PC-3 (cell line): Measurements from ENCODE around the gene P2RX1. TPM values are rescaled to one million over a fixed set of nuclear protein-coding genes. Genes with fewer than 3 reads are reported as not detected.

ENCODE experiments used
- ATAC-seq: fragments of 200-7000 bp; cut with Tn5 transposase; 2 replicates; pipeline ENCODE4 v1.9.1; 2020; ENCODE audit warnings: mild to moderate bottlenecking, moderate library complexity
- BruUV-seq: library from RNA; stranded (reverse); fragments of 400-500 nt; replicated peaks from 2 replicates; lab custom pipeline; 2021; lab: Mats Ljungman, UMichigan
- CTCF ChIA-PET: fragments of 300-600 bp; sonication (Branson Sonifier 250); formaldehyde crosslinking; loops from one replicate; lab custom pipeline; 2022; ENCODE audit warnings: antibody characterized with exemption; lab: Charles Lee
- POLR2A ChIA-PET: fragments of 300-600 bp; sonication (Branson Sonifier 250); formaldehyde crosslinking; loops from one replicate; lab custom pipeline; 2022; ENCODE audit warnings: antibody characterized with exemption; ENCODE audit not compliant: unreplicated experiment; lab: Charles Lee
- DNase-seq: peaks from one replicate; pipeline ENCODE4 v3.0.0-alpha.2; 2015
- H2AFZ ChIP-seq: fragments of 300-600 bp; sonication (generic); 2 replicates; pipeline ENCODE4 v1.6.0; 2016; ENCODE audit warnings: antibody characterized with exemption, low read length
- H3F3A ChIP-seq: fragments of 300-600 bp; sonication (generic); one replicate; pipeline ENCODE4 v1.6.0; 2017; ENCODE audit warnings: antibody characterized with exemption, low read length, control low read depth, mild to moderate bottlenecking; ENCODE audit not compliant: unreplicated experiment
- H3K27ac ChIP-seq: fragments of 300-600 bp; sonication (generic); 2 replicates; pipeline ENCODE4 v1.5.1; 2016; ENCODE audit warnings: mild to moderate bottlenecking, low read length
- H3K27me3 ChIP-seq: fragments of 300-600 bp; sonication (generic); 2 replicates; pipeline ENCODE4 v1.6.1; 2016; ENCODE audit warnings: low read length, mixed read lengths
- H3K36me3 ChIP-seq: fragments of 300-600 bp; sonication (generic); 2 replicates; pipeline ENCODE4 v1.6.1; 2016; ENCODE audit warnings: low read depth, mixed run types, low read length, mixed read lengths
- H3K4me1 ChIP-seq: fragments of 300-600 bp; sonication (generic); 2 replicates; pipeline ENCODE4 v1.5.1; 2016; ENCODE audit warnings: low read length; ENCODE audit not compliant: insufficient read depth
- H3K4me2 ChIP-seq: fragments of 300-600 bp; sonication (generic); 2 replicates; pipeline ENCODE4 v1.6.0; 2016; ENCODE audit warnings: low read length
- H3K4me3 ChIP-seq: fragments of 300-600 bp; sonication (generic); 2 replicates; pipeline ENCODE4 v1.5.1; 2016; ENCODE audit warnings: mild to moderate bottlenecking, low read length, mixed read lengths
- H3K79me2 ChIP-seq: fragments of 300-600 bp; sonication (generic); 2 replicates; pipeline ENCODE4 v1.6.1; 2017; ENCODE audit warnings: low read length, mixed read lengths
- H3K9ac ChIP-seq: fragments of 300-600 bp; sonication (generic); 2 replicates; pipeline ENCODE4 v1.6.0; 2016; ENCODE audit warnings: mild to moderate bottlenecking, low read length
- H3K9me2 ChIP-seq: fragments of 300-600 bp; sonication (generic); replicated peaks from 2 replicates; pipeline ENCODE4 v1.6.1; 2016; ENCODE audit warnings: mixed run types, low read length, mixed read lengths
- H3K9me3 ChIP-seq: fragments of 300-600 bp; sonication (generic); 2 replicates; pipeline ENCODE4 v1.6.1; 2016; ENCODE audit warnings: low read length, mixed read lengths
- H4K20me1 ChIP-seq: fragments of 300-600 bp; sonication (generic); 2 replicates; pipeline ENCODE4 v1.6.1; 2016; ENCODE audit warnings: low read length, mixed read lengths
- CTCF ChIP-seq: fragments of 300-600 bp; sonication (generic); conservative IDR thresholded peaks from 2 replicates; pipeline ENCODE4 v1.5.1; 2017; ENCODE audit warnings: antibody characterized with exemption, low read depth, mild to moderate bottlenecking, low read length
- EZH2 ChIP-seq: fragments of 300-600 bp; sonication (generic); IDR thresholded peaks from one replicate; pipeline ENCODE4 v1.6.1; 2017; ENCODE audit warnings: antibody characterized with exemption, mild to moderate bottlenecking, low read length; ENCODE audit not compliant: unreplicated experiment
- EZH2phosphoT487 ChIP-seq: fragments of 300-600 bp; sonication (generic); IDR thresholded peaks from 2 replicates; pipeline ENCODE4 v1.6.1; 2018; ENCODE audit warnings: mild to moderate bottlenecking, antibody characterized with exemption, low read length, borderline replicate concordance
- intact Hi-C: fragments of 100-400 bp; cut with micrococcal nuclease; formaldehyde crosslinking; loops from 2 replicates; pipeline ENCODE4 v1.9.0; 2023
- total RNA-seq: library from RNA; depleted of rRNA; stranded (reverse); fragments of >200 nt; gene quantifications from 2 replicates; pipeline ENCODE4 v1.2.3, GENCODE V29; 2014

Gene P2RX1
- total RNA-seq, 1 experiment from 2014 or later: not detected

GRCh38 chr17:3894188-3894587, 22.1 kb downstream of the P2RX1 start:
- Histone ChIP-seq H3K36me3 (no peaks in the 10 kb centered on the region), H3K4me2 (no peak overlapping the region), H3F3A (no peaks in the 10 kb centered on the region), H3K79me2 (peaks cover 26% of the 10 kb centered on the region), H3K4me3 (no peak overlapping the region), H4K20me1 (no peaks in the 10 kb centered on the region), H3K27me3 (no peaks in the 10 kb centered on the region), H3K9me3 (no peaks in the 10 kb centered on the region), H3K9me2 (no peaks in the 10 kb centered on the region), H3K27ac (no peak overlapping the region), H3K4me1 (peaks cover 50% of the 10 kb centered on the region), H2AFZ (no peak overlapping the region), H3K9ac (no peak overlapping the region)
- intact Hi-C loops: no loop called here
- BruUV-seq: no TSS peak
- TF ChIP-seq EZH2 (no peak), CTCF (no peak), EZH2phosphoT487 (no peak)
- ChIA-PET POLR2A (no interaction called here), CTCF (no interaction called here)
- no peak for ATAC-seq
- DNase-seq: no peak

- CTCF ChIA-PET: interaction anchor here (1.4 kb wide), 1 partner anchor 48 kb away, joined by 4 read pairs; the partner anchor contains the start of gene NCBP3
- Histone ChIP-seq H3K9ac (no peak overlapping the region), H3K4me3 (peak overlapping the region; percentile 65; the same call in 1 of the 2 replicates), H3F3A (no peaks in the 10 kb centered on the region), H3K9me3 (no peaks in the 10 kb centered on the region), H3K4me2 (peak overlapping the region; percentile 86; the same call in 1 of the 2 replicates), H3K4me1 (peaks cover 54% of the 10 kb centered on the region), H3K9me2 (no peaks in the 10 kb centered on the region), H3K27me3 (no peaks in the 10 kb centered on the region), H3K36me3 (no peaks in the 10 kb centered on the region), H3K79me2 (peaks cover 30% of the 10 kb centered on the region), H4K20me1 (no peaks in the 10 kb centered on the region), H3K27ac (no peak overlapping the region), H2AFZ (peak overlapping the region; percentile 75)
- POLR2A ChIA-PET: no interaction called here
- TF ChIP-seq EZH2phosphoT487: no peak
- no peak for TF ChIP-seq EZH2
- TF ChIP-seq CTCF: no peak
- ATAC-seq (no peak), DNase-seq (no peak)
- no TSS peak for BruUV-seq
- intact Hi-C loops: no loop called here
These were observed 22.5 kb downstream of the P2RX1 start for GRCh38 chr17:3893720-3894116.

GRCh38 chr17:3893003-3893719, 23.1 kb downstream of the P2RX1 start, which contains the start of gene CAMKK1:
TSS of gene CAMKK1 (minus strand) at chr17:3893053. CDS start at chr17:3885687, 7,366 bp downstream.
- Histone ChIP-seq H3K9ac (peak within 1 kb of the TSS; percentile 74), H3K27me3 (no peaks in the 10 kb centered on the region), H2AFZ (peak within 1 kb of the TSS; percentile 75), H3K9me3 (no peaks in the 10 kb centered on the region), H3F3A (no peaks in the 10 kb centered on the region), H3K4me3 (peak within 1 kb of the TSS; percentile 79), H3K9me2 (no peaks in the 10 kb centered on the region), H3K79me2 (peaks cover 30% of the 10 kb centered on the region), H4K20me1 (no peaks in the 10 kb centered on the region), H3K27ac (peak within 1 kb of the TSS; percentile 27), H3K36me3 (no peaks in the 10 kb centered on the region), H3K4me1 (peaks cover 59% of the 10 kb centered on the region), H3K4me2 (peak within 1 kb of the TSS; percentile 86)
- ATAC-seq: peak; percentile 48
- TF ChIP-seq EZH2 (no peak), CTCF (no peak), EZH2phosphoT487 (no peak)
- peak; percentile 85 for DNase-seq
- ChIA-PET CTCF (interaction anchor here (1.0 to 1.4 kb wide), 2 partner anchors 21 to 47 kb away, joined by 3 to 4 read pairs; partner anchors contain the start of gene NCBP3), POLR2A (interaction anchor here (0.7 kb wide), 1 partner anchor 92 kb away, joined by 20 read pairs; the partner anchor contains the start of gene ITGAE)
- intact Hi-C loops: no loop called here
- BruUV-seq: no TSS peak
